ENCODE measurements around the gene RTKN.

Gene RTKN

GRCh38 chr2:74417763-74418162, 24.0 kb downstream of the RTKN start:
- DNase-seq (ENCODE audit: low read depth in 2 of 2): no peak

DNA sequence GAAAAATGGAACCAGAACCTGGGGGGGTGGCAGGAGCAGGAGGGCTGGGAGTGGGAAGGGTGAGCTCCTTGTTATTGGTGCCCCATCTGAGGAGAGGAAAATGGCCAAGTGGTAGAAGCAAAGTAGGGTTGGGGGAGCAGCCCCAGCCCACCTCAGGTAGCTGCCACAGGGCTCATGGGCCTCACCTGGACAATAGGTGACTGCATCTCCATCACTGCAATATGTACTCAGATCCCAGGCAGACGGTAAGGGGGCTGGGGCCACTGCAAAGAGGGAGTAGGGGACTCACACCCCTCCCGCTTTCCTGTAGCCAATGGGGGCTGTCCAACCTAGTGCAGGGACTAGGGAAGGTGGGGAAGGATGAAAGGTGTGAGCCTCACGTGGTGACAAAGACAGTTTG, 24.5 kb downstream of the RTKN start:
- DNase-seq (ENCODE audit: low read depth in 2 of 2): no peak

DNA sequence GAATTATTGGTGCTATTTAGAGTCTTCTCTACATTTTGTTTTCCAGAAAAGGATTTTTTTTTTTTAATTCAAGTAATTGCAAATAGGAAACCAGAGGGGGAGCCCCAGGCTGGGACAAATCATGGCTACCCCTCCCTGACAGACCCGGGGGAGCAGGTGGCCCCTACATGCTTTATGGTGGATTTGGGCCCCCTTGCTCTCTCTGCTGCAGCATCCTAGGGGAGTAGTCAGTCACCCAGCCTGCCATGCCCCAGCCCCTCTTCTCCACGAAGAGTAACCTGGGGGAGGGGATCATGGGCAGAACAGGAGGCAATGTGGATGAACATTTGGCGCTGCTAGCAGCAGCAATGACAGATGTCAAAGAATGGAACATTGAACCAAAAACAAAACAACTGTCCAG, 25.0 kb downstream of the RTKN start:
- DNase-seq (ENCODE audit: low read depth in 2 of 2): no peak

DNA sequence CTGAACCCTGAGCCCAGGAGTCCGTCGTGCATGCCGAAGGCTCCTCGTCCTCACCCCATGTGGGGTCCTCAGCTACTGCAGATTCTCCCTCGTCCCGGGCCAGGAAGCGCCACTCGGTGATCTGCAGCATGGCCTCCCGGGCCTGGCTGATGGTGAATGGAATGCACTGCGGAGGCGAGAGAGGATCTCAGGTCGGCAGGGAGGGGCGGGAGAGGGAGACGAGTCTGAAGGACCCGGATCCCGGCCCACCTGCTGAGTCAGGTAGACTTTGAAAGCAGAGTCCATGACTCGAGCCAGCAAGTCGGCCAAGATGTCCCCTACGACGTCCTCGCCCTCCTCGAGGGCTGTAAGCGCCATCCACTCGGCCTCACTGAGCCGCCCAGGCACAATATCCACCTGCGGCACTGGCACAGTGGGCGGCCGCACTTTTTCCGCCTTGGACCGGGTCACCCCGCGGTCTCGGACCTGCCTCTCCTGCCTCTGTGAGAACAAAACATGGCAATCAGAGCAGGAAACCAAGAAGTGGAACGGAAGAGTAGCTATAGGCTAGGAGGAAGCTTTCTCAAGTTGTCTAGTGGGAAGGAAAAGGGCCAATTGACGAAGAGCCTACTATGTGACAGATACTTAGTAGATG, 25.9 kb downstream of the RTKN start:
- no peak for DNase-seq (ENCODE audit: low read depth in 2 of 2)

DNA sequence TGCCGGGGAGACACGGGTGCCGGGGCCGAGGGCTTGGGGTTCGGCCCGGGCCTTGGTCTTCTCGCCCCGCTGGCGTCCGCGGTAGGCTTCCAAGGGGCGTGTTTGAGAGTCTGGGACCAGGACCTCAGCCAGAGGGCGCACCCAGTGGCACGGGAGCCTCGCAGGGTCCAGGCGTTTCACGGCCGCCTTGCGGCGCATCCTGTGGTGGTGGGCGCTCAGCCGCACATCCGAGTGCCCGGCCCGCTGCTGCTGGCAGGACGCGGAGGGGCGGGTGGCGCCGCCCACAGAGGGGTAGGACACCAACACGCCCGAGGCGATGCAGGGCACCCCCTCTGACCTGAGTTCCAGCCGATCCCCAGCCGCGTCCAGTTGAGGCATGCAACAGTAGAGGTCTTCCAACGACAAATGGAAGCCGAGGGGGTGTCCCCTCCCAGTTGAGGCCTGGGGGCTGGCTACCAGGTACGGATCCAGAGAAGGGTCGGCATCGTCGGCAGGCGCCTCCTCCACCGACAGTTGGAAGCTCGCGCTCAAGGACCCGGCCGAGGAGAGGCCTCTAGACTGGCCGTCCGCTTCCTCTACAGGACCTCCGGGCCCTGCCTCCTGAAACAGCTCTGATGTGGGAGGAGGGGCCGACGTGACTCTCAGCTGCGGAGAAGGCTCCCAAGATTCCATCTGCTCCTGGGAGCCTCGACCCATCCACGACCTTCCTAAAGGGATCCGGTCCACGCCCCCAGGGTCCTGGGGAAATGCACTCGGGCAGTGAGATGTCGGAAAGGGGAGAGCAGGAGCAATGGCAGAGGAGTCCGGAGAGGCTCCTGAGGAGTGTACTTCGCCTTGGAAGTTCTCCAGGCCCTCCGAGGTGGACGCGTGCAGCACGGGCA, 26.6 kb downstream of the RTKN start:
- DNase-seq (ENCODE audit: low read depth in 2 of 2): peak in 1 of 2 donors; percentile 19

- no peak for DNase-seq (ENCODE audit: low read depth in 2 of 2)
Observed at GRCh38 chr2:74414441-74414840, 27.3 kb downstream of the RTKN start.

DNA sequence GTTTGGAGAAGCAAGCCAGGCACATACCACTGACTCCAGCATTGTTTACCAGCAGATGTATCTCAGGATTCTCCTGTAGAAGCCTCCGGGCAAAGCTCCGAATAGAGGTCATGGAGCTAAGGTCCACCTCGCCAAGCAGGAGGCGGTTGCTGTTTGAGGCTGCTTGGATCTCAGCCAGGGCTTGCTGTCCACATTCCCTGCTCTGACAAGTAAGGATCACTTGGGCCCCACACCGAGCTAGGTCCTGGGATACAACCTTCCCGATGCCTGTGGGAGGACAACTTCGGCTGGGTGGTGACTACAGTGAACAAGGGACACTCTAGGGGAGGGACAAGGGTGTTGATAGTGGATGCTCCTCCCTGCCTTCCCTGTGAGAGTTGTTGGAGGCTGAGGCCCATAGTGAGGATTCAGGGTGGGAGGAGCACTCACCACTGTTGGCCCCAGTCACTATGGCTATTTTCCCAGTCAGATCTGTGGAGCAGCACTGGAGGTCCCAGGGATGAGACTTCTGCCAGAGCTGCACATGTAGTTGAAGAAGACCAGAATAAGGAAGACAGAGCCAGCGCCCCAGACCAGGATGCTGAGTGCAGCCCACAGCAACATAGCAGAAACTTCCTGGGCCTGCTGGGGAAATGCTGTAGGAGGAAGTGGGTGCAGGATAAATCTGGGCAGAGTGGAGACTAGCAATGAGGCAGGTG, 28.6 kb downstream of the RTKN start:
- no peak for DNase-seq (ENCODE audit: low read depth in 2 of 2)

- DNase-seq (ENCODE audit: low read depth in 2 of 2): no peak
Observed at GRCh38 chr2:74407682-74408081, 34.1 kb downstream of the RTKN start.

- no peak for DNase-seq (ENCODE audit: low read depth in 2 of 2)
Observed at GRCh38 chr2:74406035-74406434, 35.7 kb downstream of the RTKN start.

DNA sequence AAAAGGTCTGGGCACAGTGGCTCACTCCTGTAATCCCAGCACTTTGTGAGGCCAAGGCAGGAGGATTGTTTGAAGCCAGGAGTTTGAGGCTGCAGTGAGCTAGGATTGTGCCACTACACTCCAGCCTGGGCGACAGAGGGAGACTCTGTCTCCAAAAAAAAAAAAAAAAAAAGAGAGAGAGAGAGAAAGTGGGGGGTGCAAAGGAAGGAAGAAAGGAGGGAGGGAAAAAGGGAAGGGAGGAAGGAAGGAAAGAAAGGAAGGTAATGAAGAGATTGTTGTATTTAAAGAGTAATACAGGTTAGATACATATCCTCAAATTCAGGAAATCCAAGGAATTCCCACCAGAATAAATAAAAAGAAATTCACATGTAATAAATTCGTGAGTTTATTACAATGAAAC, 39.8 kb downstream of the RTKN start:
- DNase-seq (ENCODE audit: low read depth in 2 of 2): no peak

DNA sequence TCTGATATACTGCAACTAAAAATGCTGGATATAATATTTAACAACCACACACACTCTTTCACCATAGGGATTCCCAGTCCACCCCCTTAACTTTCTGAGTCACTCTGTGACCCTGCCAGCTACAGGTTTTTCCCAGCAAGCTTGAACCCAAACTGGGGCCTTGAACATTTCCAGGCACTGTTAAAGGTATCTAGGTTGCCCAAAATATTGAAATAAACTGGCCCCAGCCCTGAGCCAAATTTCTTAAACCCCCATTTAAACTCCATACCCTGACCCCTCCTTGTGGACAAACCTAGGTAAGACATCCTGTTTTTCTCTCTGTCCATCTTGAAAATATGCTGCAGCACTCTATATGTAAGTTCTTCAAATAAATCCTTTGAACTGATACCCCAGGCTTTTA, 42.0 kb downstream of the RTKN start:
- no peak for DNase-seq (ENCODE audit: low read depth in 2 of 2)

DNA sequence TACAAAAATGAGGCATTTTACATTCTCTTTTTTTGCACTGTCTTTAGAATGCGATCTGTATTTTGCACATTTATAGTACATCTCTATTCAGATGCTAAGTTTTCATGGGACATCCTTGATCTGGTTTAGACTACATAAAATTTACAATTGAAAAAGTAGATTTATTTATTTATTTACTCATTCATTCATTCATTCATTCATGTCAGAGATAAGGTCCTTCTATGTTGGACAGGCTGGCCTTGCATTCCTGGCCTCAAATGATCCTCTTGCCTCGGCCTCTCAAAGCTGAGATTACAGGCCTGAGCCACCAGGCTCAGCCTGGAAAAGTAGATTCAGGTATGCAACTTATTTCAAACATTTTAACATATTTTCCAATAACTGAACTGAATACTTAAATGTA, 45.6 kb downstream of the RTKN start:
- DNase-seq (ENCODE audit: low read depth in 2 of 2): no peak

GRCh38 chr2:74393525-74393924, 48.2 kb downstream of the RTKN start:
- no peak for DNase-seq (ENCODE audit: low read depth in 2 of 2)

GRCh38 chr2:74392449-74392743, 49.3 kb downstream of the RTKN start:
- no peak for DNase-seq (ENCODE audit: low read depth in 2 of 2)

DNA sequence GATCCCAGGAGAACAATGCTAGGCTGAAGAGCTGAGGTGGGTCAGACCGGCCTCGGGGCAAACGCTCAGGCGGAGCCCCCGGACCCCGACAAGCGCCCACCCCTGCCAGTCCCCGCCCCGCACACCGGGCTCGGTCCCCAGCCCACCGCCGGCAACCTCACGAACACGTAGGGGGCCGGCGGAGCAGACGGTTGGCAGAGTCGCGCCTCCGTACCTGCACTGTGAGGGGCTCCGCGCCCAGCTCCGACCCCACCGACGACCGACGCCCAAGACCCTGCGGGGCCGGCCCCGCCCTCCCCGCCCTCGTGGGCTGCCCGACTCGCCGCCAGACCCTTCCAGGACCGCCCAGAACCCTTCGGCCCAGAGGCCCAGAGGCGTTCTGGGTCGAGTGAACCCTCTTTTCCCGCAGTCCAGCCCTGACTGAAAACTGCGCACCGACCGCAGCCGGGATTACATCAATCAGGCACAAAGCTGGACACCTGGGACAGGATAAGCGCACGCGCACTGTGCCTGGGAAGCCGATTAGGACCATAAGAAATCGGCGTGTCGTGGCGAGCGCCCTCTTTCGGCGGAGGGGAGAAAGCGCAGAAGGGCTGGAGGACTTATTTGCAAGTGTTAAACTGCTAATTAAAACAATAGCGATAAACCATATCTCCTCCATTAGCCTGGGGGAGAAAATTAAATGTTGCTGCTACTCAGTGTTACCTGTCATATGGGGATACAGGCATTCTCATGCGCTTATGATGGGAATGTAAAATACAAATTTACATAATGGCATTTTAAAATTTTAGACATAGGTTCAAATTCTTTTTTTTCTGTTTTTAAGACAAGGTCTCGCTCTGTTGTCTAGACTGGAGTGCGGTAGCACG, 49.9 kb downstream of the RTKN start:
- DNase-seq (ENCODE audit: low read depth in 2 of 2): peak; percentile 87 to 89

DNA sequence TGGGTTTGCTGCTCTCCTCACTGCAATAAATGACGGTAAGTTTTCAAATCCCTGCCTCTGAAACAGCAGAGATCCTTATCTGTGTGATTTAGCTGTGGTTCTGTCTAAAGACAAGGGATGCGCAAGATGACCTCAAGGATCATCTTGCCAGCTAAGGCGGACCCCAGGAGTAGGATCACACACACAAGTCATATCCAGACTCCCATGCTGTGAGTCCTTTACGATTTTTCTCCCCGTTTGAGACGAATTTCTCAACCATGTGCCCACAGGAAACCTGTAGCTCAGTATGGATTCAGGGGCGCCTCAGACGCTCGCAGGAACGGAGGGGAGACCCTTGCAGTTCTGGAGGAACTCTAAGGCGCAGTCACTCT, 50.5 kb downstream of the RTKN start:
- no peak for DNase-seq (ENCODE audit: low read depth in 2 of 2)

DNA sequence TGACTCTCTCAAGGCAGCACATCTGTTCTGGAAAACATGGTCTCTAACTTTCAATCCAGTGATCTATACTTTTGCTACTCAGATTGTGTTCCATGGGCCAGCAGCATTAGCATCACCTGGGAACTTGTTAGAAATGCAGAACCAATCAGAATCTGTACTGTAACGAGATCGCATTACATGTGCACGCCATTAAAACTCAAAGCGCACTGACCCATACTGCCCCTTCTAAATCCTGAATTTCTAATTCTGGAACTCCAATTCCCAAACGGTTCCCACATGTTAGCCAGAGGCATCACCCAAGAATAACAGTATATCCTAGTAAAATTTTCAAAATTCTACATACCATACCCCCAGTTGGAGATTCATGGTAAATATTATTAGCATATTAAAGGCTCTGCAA, 51.1 kb downstream of the RTKN start:
- no peak for DNase-seq (ENCODE audit: low read depth in 2 of 2)

- no peak for DNase-seq (ENCODE audit: low read depth in 2 of 2)
Observed at GRCh38 chr2:74387346-74387745, 54.4 kb downstream of the RTKN start.

- no peak for DNase-seq (ENCODE audit: low read depth in 2 of 2)
Observed at GRCh38 chr2:74385396-74385795, 56.3 kb downstream of the RTKN start.

DNA sequence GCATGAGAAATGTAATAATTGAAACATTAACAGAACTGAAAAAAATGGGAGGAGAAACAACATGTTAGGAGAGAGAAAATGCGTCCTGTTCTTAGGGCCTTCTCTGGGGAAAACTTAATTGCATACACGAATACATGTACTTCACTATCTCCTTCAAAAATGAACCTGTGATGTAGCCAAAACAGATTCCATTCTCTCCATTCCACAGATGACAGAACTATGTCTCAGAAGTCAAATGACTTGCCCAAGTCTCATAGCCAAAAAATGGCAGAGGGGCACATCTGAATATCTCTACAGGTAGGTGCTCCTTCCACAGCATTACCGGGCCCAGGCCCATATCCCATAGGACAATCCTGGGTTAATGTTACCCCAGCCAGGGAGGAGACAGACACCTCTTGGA, 57.7 kb downstream of the RTKN start:
- DNase-seq (ENCODE audit: low read depth in 2 of 2): no peak

DNA sequence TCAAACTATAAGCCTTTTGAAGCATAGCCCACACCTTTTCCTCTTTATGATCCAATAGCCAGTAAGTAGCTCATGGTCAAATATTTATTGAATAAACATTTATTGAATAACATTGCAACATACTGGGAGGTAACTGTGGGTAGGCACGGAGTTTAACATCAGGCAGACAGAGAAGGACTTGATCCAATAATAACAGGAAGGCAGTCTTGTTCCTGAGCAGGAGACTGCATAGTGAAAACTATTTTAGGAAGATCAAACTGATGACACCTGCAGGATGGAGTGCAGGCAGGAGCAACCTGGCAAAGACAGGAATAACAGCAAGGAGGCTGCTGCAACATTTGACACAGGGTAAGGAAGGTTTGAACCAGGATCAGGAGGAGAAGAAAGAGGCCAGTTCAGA, 58.5 kb downstream of the RTKN start:
- DNase-seq (ENCODE audit: low read depth in 2 of 2): no peak

DNA sequence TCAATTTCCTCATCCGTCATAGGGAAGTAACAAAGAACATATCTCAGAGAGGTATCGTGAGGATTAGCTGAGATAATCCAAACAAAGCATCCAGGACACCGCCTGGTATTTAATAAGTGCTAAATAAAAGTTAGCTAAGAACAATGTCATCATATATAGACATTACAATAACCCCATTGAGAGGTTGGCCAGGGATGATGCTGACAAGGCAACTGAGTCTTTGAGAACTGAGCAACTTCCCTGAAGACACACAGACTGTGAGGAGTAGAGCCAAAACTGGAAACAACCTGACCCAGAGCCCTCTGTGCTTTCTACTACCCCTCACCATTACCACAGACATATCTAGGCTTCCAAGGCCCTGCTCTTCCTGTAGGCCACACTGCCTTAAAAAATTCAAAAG, 60.0 kb downstream of the RTKN start:
- no peak for DNase-seq (ENCODE audit: low read depth in 2 of 2)
